DOHH2 (cell line): Measurements from ENCODE around the gene ABHD12.
"Not testable (repeated sequence)": the region's sequence is repeated elsewhere in the genome, so short reads cannot be mapped to it uniquely, and the experiment has no call there.

Experiments used
- H3F3A ChIP-seq: fragments of 200-600 bp; sonication (generic), shearing (Covaris generic); 2 replicates; pipeline ENCODE4 v1.6.0; 2016; ENCODE audit warnings: antibody characterized with exemption, mild to moderate bottlenecking; ENCODE audit not compliant: control insufficient read depth, insufficient read depth
- H3K27ac ChIP-seq: fragments of 200-600 bp; sonication (generic); 2 replicates; pipeline ENCODE4 v1.5.1; 2014; ENCODE audit warnings: low read depth, mild to moderate bottlenecking, low read length, moderate library complexity
- H3K27me3 ChIP-seq: fragments of 200-600 bp; sonication (generic); 2 replicates; pipeline ENCODE4 v1.6.1; 2014; ENCODE audit warnings: mild to moderate bottlenecking, low read length, mixed read lengths; ENCODE audit not compliant: control insufficient read depth
- H3K36me3 ChIP-seq: fragments of 200-600 bp; sonication (generic); 2 replicates; pipeline ENCODE4 v1.6.1; 2014; ENCODE audit warnings: mild to moderate bottlenecking, low read length, moderate library complexity, mixed read lengths; ENCODE audit not compliant: control insufficient read depth
- H3K4me1 ChIP-seq: fragments of 200-600 bp; sonication (generic); 2 replicates; pipeline ENCODE4 v1.6.1; 2014; ENCODE audit warnings: mild to moderate bottlenecking, low read length, mixed read lengths; ENCODE audit not compliant: control insufficient read depth
- H3K4me2 ChIP-seq: fragments of 200-600 bp; sonication (generic); 2 replicates; pipeline ENCODE4 v1.6.0; 2014; ENCODE audit warnings: mild to moderate bottlenecking, low read length, moderate library complexity
- H3K4me3 ChIP-seq: fragments of 200-600 bp; sonication (generic); 2 replicates; pipeline ENCODE4 v1.5.1; 2014; ENCODE audit warnings: mild to moderate bottlenecking, low read length, mixed read lengths
- H3K79me2 ChIP-seq: fragments of 200-600 bp; sonication (generic); 2 replicates; pipeline ENCODE4 v1.6.1; 2014; ENCODE audit warnings: mild to moderate bottlenecking, low read length, mixed read lengths; ENCODE audit not compliant: control insufficient read depth
- H3K9me2 ChIP-seq: fragments of 200-600 bp; sonication (generic); replicated peaks from 2 replicates; pipeline ENCODE4 v1.6.1; 2014; ENCODE audit warnings: mild to moderate bottlenecking, low read length, mixed read lengths; ENCODE audit not compliant: control insufficient read depth
- H3K9me3 ChIP-seq: fragments of 200-600 bp; sonication (generic); 2 replicates; pipeline ENCODE4 v1.6.1; 2014; ENCODE audit warnings: antibody characterized with exemption, low read length, mixed read lengths; ENCODE audit not compliant: control insufficient read depth, insufficient read depth
- H4K20me1 ChIP-seq: fragments of 200-600 bp; sonication (generic); 2 replicates; pipeline ENCODE4 v1.6.0; 2014; ENCODE audit warnings: low read depth, mild to moderate bottlenecking, antibody characterized with exemption, low read length, moderate library complexity; ENCODE audit not compliant: control insufficient read depth, insufficient read depth
- CTCF ChIP-seq: fragments of 200-600 bp; sonication (generic); IDR thresholded peaks from one replicate; pipeline ENCODE4 v1.5.1; 2014; ENCODE audit warnings: antibody characterized with exemption, mild to moderate bottlenecking, low read depth, low read length; ENCODE audit not compliant: poor library complexity, severe bottlenecking
- EZH2phosphoT487 ChIP-seq: fragments of 200-600 bp; sonication (generic); IDR thresholded peaks from 2 replicates; pipeline ENCODE4 v1.6.1; 2017; ENCODE audit warnings: borderline replicate concordance, mild to moderate bottlenecking, antibody characterized with exemption, low read length, moderate library complexity, mixed read lengths

Gene ABHD12

GRCh38 chr20:25270829-25271251 is 119.8 kb downstream of the ABHD12 start:
- H4K20me1 ChIP-seq: peaks cover 6% of the 10 kb centered on the region; the same call in 1 of the 2 replicates
- TF ChIP-seq EZH2phosphoT487 (no peak), CTCF (no peak)
- no peak overlapping the region for H3K4me2 ChIP-seq
- peaks cover 12% of the 10 kb centered on the region; the same call in 1 of the 2 replicates for H3K36me3 ChIP-seq
- H3K4me1 ChIP-seq: no peaks in the 10 kb centered on the region
- H3K27ac ChIP-seq: no peak overlapping the region
- no peaks in the 10 kb centered on the region for H3K9me3 ChIP-seq
- no peaks in the 10 kb centered on the region for H3K79me2 ChIP-seq
- no peaks in the 10 kb centered on the region for H3F3A ChIP-seq
- H3K9me2 ChIP-seq: no peaks in the 10 kb centered on the region
- H3K27me3 ChIP-seq: no peaks in the 10 kb centered on the region
- no peak overlapping the region for H3K4me3 ChIP-seq

GRCh38 chr20:25269833-25270170 is 120.8 kb downstream of the ABHD12 start:
- Histone ChIP-seq H3K4me1 (no peaks in the 10 kb centered on the region), H4K20me1 (peaks cover 4% of the 10 kb centered on the region; the same call in 1 of the 2 replicates), H3F3A (no peaks in the 10 kb centered on the region), H3K9me2 (no peaks in the 10 kb centered on the region), H3K4me2 (no peak overlapping the region), H3K27me3 (no peaks in the 10 kb centered on the region), H3K27ac (no peak overlapping the region), H3K4me3 (no peak overlapping the region), H3K36me3 (peaks cover 12% of the 10 kb centered on the region; the same call in 1 of the 2 replicates), H3K79me2 (no peaks in the 10 kb centered on the region), H3K9me3 (no peaks in the 10 kb centered on the region)
- TF ChIP-seq EZH2phosphoT487 (no peak), CTCF (no peak)

GRCh38 chr20:25269057-25269832 is 121.4 kb downstream of the ABHD12 start:
- no peaks in the 10 kb centered on the region for H3F3A ChIP-seq
- no peak overlapping the region for H3K4me3 ChIP-seq
- peaks cover 4% of the 10 kb centered on the region; the same call in 1 of the 2 replicates for H4K20me1 ChIP-seq
- no peaks in the 10 kb centered on the region for H3K9me2 ChIP-seq
- no peaks in the 10 kb centered on the region for H3K27me3 ChIP-seq
- peaks cover 12% of the 10 kb centered on the region; the same call in 1 of the 2 replicates for H3K36me3 ChIP-seq
- H3K4me1 ChIP-seq: no peaks in the 10 kb centered on the region
- no peak overlapping the region for H3K4me2 ChIP-seq
- TF ChIP-seq EZH2phosphoT487: no peak
- TF ChIP-seq CTCF: no peak
- no peak overlapping the region for H3K27ac ChIP-seq
- no peaks in the 10 kb centered on the region for H3K9me3 ChIP-seq
- H3K79me2 ChIP-seq: no peaks in the 10 kb centered on the region

- H3K4me3 ChIP-seq, H3K27ac ChIP-seq, H3K9me3 ChIP-seq, H3K9me2 ChIP-seq, H3K4me2 ChIP-seq, H3F3A ChIP-seq, H3K27me3 ChIP-seq, H3K4me1 ChIP-seq, H3K79me2 ChIP-seq, H4K20me1 ChIP-seq: not testable (repeated sequence)
- H3K36me3 ChIP-seq: peaks cover 10% of the 10 kb centered on the region
These were observed 129.7 kb downstream of the ABHD12 start for GRCh38 chr20:25260770-25261437.
